Measurements from ENCODE around the gene PYCARD. TPM values are rescaled to one million over a fixed set of nuclear protein-coding genes. Genes with fewer than 3 reads are reported as not detected.

The PYCARD gene
- total and polyA plus RNA-seq, 9 of the 15 experiments (the other 6 are each of a cell fraction or from before 2014, with no cell fraction given): 1.3 to 28.4 (median 6.0) TPM

DNA sequence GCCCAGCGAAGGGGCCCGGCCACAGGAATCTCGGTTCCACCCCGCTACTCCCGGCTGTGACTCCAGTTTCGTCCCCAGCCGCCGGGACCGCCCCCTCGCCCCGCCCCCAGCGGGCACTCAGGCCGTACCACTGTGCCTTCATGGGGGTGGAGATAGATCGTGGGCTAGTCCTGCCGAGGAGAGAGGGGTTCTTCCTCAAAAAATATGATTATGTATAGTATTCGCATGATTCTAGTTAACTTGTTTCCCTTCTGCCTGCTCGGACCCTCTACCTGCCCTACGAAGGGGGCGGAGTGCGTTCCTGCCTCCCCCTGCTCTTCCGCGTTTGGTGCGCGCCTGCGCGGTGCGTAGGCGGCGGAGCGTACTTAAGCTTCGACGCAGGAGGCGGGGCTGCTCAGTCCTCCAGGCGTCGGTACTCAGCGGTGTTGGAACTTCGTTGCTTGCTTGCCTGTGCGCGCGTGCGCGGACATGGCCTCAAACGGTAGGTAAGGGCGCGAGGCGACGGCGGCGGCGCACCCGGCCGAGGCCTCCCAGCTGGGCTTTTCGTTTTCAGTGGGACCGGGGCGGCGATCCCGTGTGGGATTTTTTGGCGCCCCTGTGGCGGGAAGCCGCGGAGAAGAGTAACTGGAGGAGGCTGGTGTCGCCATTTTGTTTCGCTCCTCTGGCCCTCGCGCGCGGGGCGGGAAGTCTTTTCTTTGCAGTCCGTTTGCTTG is 22.7 kb downstream of the PYCARD start, which contains the start of gene FUS (continued):
- TF ChIP-seq ZNF583 (CRISPR knock-in tag; IDR thresholded peaks at IDR 0.05) (no peak; the same call in 1 of the 2 replicates), TBL1XR1 (IDR thresholded peaks at IDR 0.05; ENCODE audit: low read length in 2 of 2) (peak in 1 of 2 experiments; percentile 91; a peak in 1 of 4 replicates), MAFG (tag; conservative IDR thresholded peaks at IDR 0.05) (no peak), XRCC4 (IDR thresholded peaks at IDR 0.05; ENCODE audit: extremely low read depth, insufficient read depth, insufficient read length) (no peak), HDAC1 (IDR thresholded peaks at IDR 0.05) (peak; percentile 59 to 72), CTBP1 (IDR thresholded peaks at IDR 0.05; ENCODE audit: borderline replicate concordance) (peak; percentile 78; the same call in 1 of the 2 replicates), NCOA1 (IDR thresholded peaks at IDR 0.05; ENCODE audit: low read depth) (0 out of 2 replicates have a peak, but pooled peaks have one; percentile 17), ZNF699 (CRISPR knock-in tag; IDR thresholded peaks at IDR 0.05; ENCODE audit: insufficient replicate concordance) (no peak), HNRNPUL1 (IDR thresholded peaks at IDR 0.05; ENCODE audit: low read length) (no peak), MCM5 (IDR thresholded peaks at IDR 0.05; ENCODE audit: low read depth) (no peak), RBBP5 (IDR thresholded peaks at IDR 0.05; ENCODE audit: borderline replicate concordance, insufficient read depth, low read length, poor library complexity, severe bottlenecking) (peak; percentile 79), HDAC8 (tag; IDR thresholded peaks at IDR 0.05) (no peak), STAT5B (CRISPR knock-in tag; IDR thresholded peaks at IDR 0.05) (no peak), PRPF4 (IDR thresholded peaks at IDR 0.05; ENCODE audit: insufficient read depth, low read depth, low read length, poor library complexity, severe bottlenecking) (no peak), NCOA6 (IDR thresholded peaks at IDR 0.05) (no peak), NFXL1 (CRISPR knock-in tag; IDR thresholded peaks at IDR 0.05) (no peak)
- TF ChIP-seq, protein P1, sequence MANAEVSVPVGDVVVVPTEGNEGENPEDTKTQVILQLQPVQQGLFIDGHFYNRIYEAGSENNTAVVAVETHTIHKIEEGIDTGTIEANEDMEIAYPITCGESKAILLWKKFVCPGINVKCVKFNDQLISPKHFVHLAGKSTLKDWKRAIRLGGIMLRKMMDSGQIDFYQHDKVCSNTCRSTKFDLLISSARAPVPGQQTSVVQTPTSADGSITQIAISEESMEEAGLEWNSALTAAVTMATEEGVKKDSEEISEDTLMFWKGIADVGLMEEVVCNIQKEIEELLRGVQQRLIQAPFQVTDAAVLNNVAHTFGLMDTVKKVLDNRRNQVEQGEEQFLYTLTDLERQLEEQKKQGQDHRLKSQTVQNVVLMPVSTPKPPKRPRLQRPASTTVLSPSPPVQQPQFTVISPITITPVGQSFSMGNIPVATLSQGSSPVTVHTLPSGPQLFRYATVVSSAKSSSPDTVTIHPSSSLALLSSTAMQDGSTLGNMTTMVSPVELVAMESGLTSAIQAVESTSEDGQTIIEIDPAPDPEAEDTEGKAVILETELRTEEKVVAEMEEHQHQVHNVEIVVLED (CRISPR knock-in tag; IDR thresholded peaks at IDR 0.05): peak; percentile 81
- TF ChIP-seq, protein P2, sequence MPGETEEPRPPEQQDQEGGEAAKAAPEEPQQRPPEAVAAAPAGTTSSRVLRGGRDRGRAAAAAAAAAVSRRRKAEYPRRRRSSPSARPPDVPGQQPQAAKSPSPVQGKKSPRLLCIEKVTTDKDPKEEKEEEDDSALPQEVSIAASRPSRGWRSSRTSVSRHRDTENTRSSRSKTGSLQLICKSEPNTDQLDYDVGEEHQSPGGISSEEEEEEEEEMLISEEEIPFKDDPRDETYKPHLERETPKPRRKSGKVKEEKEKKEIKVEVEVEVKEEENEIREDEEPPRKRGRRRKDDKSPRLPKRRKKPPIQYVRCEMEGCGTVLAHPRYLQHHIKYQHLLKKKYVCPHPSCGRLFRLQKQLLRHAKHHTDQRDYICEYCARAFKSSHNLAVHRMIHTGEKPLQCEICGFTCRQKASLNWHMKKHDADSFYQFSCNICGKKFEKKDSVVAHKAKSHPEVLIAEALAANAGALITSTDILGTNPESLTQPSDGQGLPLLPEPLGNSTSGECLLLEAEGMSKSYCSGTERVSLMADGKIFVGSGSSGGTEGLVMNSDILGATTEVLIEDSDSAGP (CRISPR knock-in tag; IDR thresholded peaks at IDR 0.05): no peak
- TF ChIP-seq, protein P3, sequence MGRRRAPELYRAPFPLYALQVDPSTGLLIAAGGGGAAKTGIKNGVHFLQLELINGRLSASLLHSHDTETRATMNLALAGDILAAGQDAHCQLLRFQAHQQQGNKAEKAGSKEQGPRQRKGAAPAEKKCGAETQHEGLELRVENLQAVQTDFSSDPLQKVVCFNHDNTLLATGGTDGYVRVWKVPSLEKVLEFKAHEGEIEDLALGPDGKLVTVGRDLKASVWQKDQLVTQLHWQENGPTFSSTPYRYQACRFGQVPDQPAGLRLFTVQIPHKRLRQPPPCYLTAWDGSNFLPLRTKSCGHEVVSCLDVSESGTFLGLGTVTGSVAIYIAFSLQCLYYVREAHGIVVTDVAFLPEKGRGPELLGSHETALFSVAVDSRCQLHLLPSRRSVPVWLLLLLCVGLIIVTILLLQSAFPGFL (CRISPR knock-in tag; IDR thresholded peaks at IDR 0.05): no peak
- TF ChIP-seq, protein P4, sequence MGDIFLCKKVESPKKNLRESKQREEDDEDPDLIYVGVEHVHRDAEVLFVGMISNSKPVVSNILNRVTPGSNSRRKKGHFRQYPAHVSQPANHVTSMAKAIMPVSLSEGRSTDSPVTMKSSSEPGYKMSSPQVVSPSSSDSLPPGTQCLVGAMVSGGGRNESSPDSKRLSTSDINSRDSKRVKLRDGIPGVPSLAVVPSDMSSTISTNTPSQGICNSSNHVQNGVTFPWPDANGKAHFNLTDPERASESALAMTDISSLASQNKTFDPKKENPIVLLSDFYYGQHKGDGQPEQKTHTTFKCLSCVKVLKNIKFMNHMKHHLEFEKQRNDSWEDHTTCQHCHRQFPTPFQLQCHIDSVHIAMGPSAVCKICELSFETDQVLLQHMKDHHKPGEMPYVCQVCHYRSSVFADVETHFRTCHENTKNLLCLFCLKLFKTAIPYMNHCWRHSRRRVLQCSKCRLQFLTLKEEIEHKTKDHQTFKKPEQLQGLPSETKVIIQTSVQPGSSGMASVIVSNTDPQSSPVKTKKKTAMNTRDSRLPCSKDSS (IDR thresholded peaks at IDR 0.05; ENCODE audit: low read depth, partially characterized antibody): no peak

All from K562 (cell line).